ENCODE data around the gene GSX2.

Gene GSX2

GRCh38 chr4:54090804-54091623 is 8.9 kb upstream of the GSX2 start:
- H3K4me3 ChIP-seq (ENCODE audit: low read depth, low read length) = peak overlapping the region; percentile 73
- TF ChIP-seq CTCF (IDR thresholded peaks at IDR 0.05; ENCODE audit: insufficient read depth, low read depth, low read length, missing control alignments) = no peak
- peak; percentile 29 for DNase-seq (ENCODE audit: low read depth)

- TF ChIP-seq CTCF (IDR thresholded peaks at IDR 0.05; ENCODE audit: insufficient read depth, low read depth, low read length, missing control alignments) = no peak
- DNase-seq (ENCODE audit: low read depth) = peak; percentile 76
- peak overlapping the region; percentile 73 for H3K4me3 ChIP-seq (ENCODE audit: low read depth, low read length)
These were observed 8.1 kb upstream of the GSX2 start for GRCh38 chr4:54091637-54092404.

GRCh38 chr4:54092405-54093323 is 7.3 kb upstream of the GSX2 start:
- H3K4me3 ChIP-seq (ENCODE audit: low read depth, low read length) = peak overlapping the region; percentile 73
- no peak for DNase-seq (ENCODE audit: low read depth)
- TF ChIP-seq CTCF (IDR thresholded peaks at IDR 0.05; ENCODE audit: insufficient read depth, low read depth, low read length, missing control alignments) = no peak

GRCh38 chr4:54093324-54094240 is 6.4 kb upstream of the GSX2 start:
- TF ChIP-seq CTCF (IDR thresholded peaks at IDR 0.05; ENCODE audit: insufficient read depth, low read depth, low read length, missing control alignments) = no peak
- H3K4me3 ChIP-seq (ENCODE audit: low read depth, low read length) = no peak overlapping the region
- no peak for DNase-seq (ENCODE audit: low read depth)

GRCh38 chr4:54094451-54094850 is 5.5 kb upstream of the GSX2 start:
- H3K4me3 ChIP-seq (ENCODE audit: low read depth, low read length) = no peak overlapping the region
- DNase-seq (ENCODE audit: low read depth) = no peak
- no peak for TF ChIP-seq CTCF (IDR thresholded peaks at IDR 0.05; ENCODE audit: insufficient read depth, low read depth, low read length, missing control alignments)

All from GM12865 (cell line).